H1 (cell line): ENCODE data around the gene CISD1. TPM values are rescaled to one million over a fixed set of nuclear protein-coding genes. Genes with fewer than 3 reads are reported as not detected.

Experiments
- CTCF ChIA-PET: fragments of 300-600 bp; sonication (Branson Sonifier 250); formaldehyde crosslinking; loops from one replicate; lab custom pipeline; 2021; ENCODE audit not compliant: partially characterized antibody; lab: Charles Lee
- POLR2A ChIA-PET: fragments of 300-600 bp; sonication (Branson Sonifier 250); formaldehyde crosslinking; loops from one replicate; lab custom pipeline; 2021; ENCODE audit warnings: inconsistent platforms; ENCODE audit not compliant: partially characterized antibody; lab: Charles Lee
- DNase-seq, 2 experiments: peaks; one replicate each; pipeline versions ENCODE4 v3.0.0 to v3.0.0-alpha.2; 2010 to 2022; ENCODE audit warnings: low spot score in 2 of 2, low read depth in 1 of 2, mixed read lengths in 1 of 2
- FAIRE-seq: peaks from 2 replicates; lab custom pipeline; 2011; peaks lifted over from hg19 to GRCh38; lab: Jason Lieb, UNC
- H2AFZ ChIP-seq: 2 replicates; pipeline ENCODE4 v1.8.1; 2012; ENCODE audit warnings: low read length, inconsistent platforms
- H2AK5ac ChIP-seq: 2 replicates; pipeline ENCODE4 v1.6.1; 2013; ENCODE audit warnings: low read depth, low read length
- H2BK120ac ChIP-seq: replicated peaks from 2 replicates; pipeline ENCODE3; 2013; ENCODE audit warnings: low read depth, low read length, inconsistent platforms
- H2BK12ac ChIP-seq: 2 replicates; pipeline ENCODE4 v1.6.1; 2013; ENCODE audit warnings: low read depth, low read length
- H2BK15ac ChIP-seq: 2 replicates; pipeline ENCODE4 v1.6.1; 2013; ENCODE audit warnings: low read length
- H2BK20ac ChIP-seq: 2 replicates; pipeline ENCODE4 v1.6.1; 2013; ENCODE audit warnings: low read length
- H2BK5ac ChIP-seq: 2 replicates; pipeline ENCODE4 v1.6.1; 2013; ENCODE audit warnings: low read depth, low read length
- H3K14ac ChIP-seq: 2 replicates; pipeline ENCODE4 v1.6.1; 2013; ENCODE audit warnings: inconsistent platforms; ENCODE audit not compliant: insufficient read length
- H3K18ac ChIP-seq: 2 replicates; pipeline ENCODE4 v1.6.1; 2013; ENCODE audit warnings: low read length; ENCODE audit errors: extremely low read depth
- H3K23ac ChIP-seq: 2 replicates; pipeline ENCODE4 v1.6.1; 2013; ENCODE audit warnings: inconsistent platforms; ENCODE audit not compliant: insufficient read length
- H3K23me2 ChIP-seq: 2 replicates; pipeline ENCODE4 v1.6.1; 2013; ENCODE audit warnings: low read depth, low read length
- H3K27ac ChIP-seq: 2 replicates; pipeline ENCODE4 v1.6.1; 2011; ENCODE audit warnings: low read depth, low read length, inconsistent platforms
- H3K27me3 ChIP-seq, 4 experiments: replicated peaks in 1 of 4; 1 replicate in 1 of 4; 2 replicates in 3 of 4; pipeline versions ENCODE4 v1.6.1 to v1.8.1; 2011 to 2013; ENCODE audit warnings: low read length in 3 of 4, mild to moderate bottlenecking in 3 of 4, inconsistent platforms in 2 of 4, mixed read lengths in 2 of 4, moderate library complexity in 1 of 4; ENCODE audit not compliant: control insufficient read depth in 3 of 4, insufficient read depth in 3 of 4; ENCODE audit errors: extremely low read depth in 1 of 4
- H3K36me3 ChIP-seq, 4 experiments: 2 replicates each; pipeline versions ENCODE4 v1.6.1 to v1.8.1; 2011 to 2013; ENCODE audit warnings: mild to moderate bottlenecking in 4 of 4, low read length in 3 of 4, moderate library complexity in 2 of 4, control low read depth in 1 of 4, inconsistent platforms in 1 of 4; ENCODE audit not compliant: insufficient read depth in 4 of 4, control insufficient read depth in 2 of 4
- H3K4ac ChIP-seq: replicated peaks from 2 replicates; pipeline ENCODE3; 2013; ENCODE audit warnings: low read length, low read depth, mixed read lengths, inconsistent platforms; ENCODE audit not compliant: insufficient read length
- H3K4me1 ChIP-seq, 4 experiments: replicated peaks in 1 of 4; 1 replicate in 1 of 4; 2 replicates in 3 of 4; pipeline versions ENCODE4 v1.6.1 to v1.8.1; 2011 to 2013; ENCODE audit warnings: low read length in 3 of 4, inconsistent platforms in 2 of 4, mixed read lengths in 1 of 4; ENCODE audit not compliant: insufficient read depth in 4 of 4, control insufficient read depth in 3 of 4
- H3K4me2 ChIP-seq, 2 experiments: 2 replicates each; pipeline versions ENCODE4 v1.6.1 to v1.8.1; 2011 to 2013; ENCODE audit warnings: low read depth in 2 of 2, low read length in 2 of 2, control low read depth in 1 of 2, inconsistent platforms in 1 of 2, mild to moderate bottlenecking in 1 of 2; ENCODE audit not compliant: insufficient read depth in 1 of 2
- H3K4me3 ChIP-seq, 4 experiments: fragments of 200-600, 300-600 bp in 1 of 4; sonication (generic), shearing (Covaris generic), sonication (Bioruptor Twin) in 1 of 4; 2 replicates each; pipeline versions ENCODE4 v1.5.1 to v1.8.1; 2011 to 2016; ENCODE audit warnings: low read length in 4 of 4, low read depth in 3 of 4, control low read depth in 2 of 4, inconsistent platforms in 2 of 4, mild to moderate bottlenecking in 2 of 4, mixed read lengths in 1 of 4, moderate library complexity in 1 of 4; ENCODE audit not compliant: insufficient read depth in 2 of 4; ENCODE audit errors: extremely low read depth in 1 of 4
- H3K56ac ChIP-seq: replicated peaks from 2 replicates; pipeline ENCODE3; 2013; ENCODE audit warnings: low read depth, mild to moderate bottlenecking, mixed read lengths, low read length, inconsistent platforms; ENCODE audit not compliant: insufficient read length
- H3K79me1 ChIP-seq: 2 replicates; pipeline ENCODE4 v1.6.1; 2013; ENCODE audit warnings: low read depth, low read length, control low read depth
- H3K79me2 ChIP-seq, 2 experiments: 2 replicates each; pipeline versions ENCODE4 v1.6.1 to v1.8.1; 2012 to 2013; ENCODE audit warnings: low read length in 2 of 2, mild to moderate bottlenecking in 2 of 2, inconsistent platforms in 1 of 2; ENCODE audit not compliant: insufficient read depth in 2 of 2, control insufficient read depth in 1 of 2
- H3K9ac ChIP-seq, 4 experiments: replicated peaks in 1 of 4; 1 replicate in 1 of 4; 2 replicates in 3 of 4; pipeline versions ENCODE4 v1.6.1 to v1.8.1; 2011 to 2013; ENCODE audit warnings: low read depth in 3 of 4, low read length in 3 of 4, control low read depth in 2 of 4, mild to moderate bottlenecking in 2 of 4, moderate library complexity in 2 of 4, inconsistent platforms in 1 of 4; ENCODE audit errors: extremely low read depth in 1 of 4
- H3K9me3 ChIP-seq, 2 experiments: 2 replicates each; pipeline versions ENCODE4 v1.6.1 to v1.8.1; 2012 to 2013; ENCODE audit warnings: mild to moderate bottlenecking in 2 of 2, moderate library complexity in 2 of 2, control low read depth in 1 of 2, inconsistent platforms in 1 of 2, low read depth in 1 of 2, low read length in 1 of 2, mixed read lengths in 1 of 2; ENCODE audit not compliant: insufficient read depth in 2 of 2
- H4K20me1 ChIP-seq, 2 experiments: replicated peaks in 1 of 2; 2 replicates each; pipeline versions ENCODE3 to v1.8.1; 2011 to 2013; ENCODE audit warnings: inconsistent platforms in 2 of 2, low read length in 2 of 2, mild to moderate bottlenecking in 1 of 2; ENCODE audit not compliant: insufficient read depth in 2 of 2, control insufficient read depth in 1 of 2
- H4K5ac ChIP-seq: 2 replicates; pipeline ENCODE4 v1.6.1; 2013; ENCODE audit warnings: low read length, low read depth, mixed read lengths, inconsistent platforms; ENCODE audit not compliant: insufficient read length
- H4K8ac ChIP-seq: 2 replicates; pipeline ENCODE4 v1.8.0; 2013; ENCODE audit warnings: mild to moderate bottlenecking, moderate library complexity, low read length, inconsistent platforms; ENCODE audit not compliant: insufficient read depth; ENCODE audit errors: extremely low read depth
- H4K91ac ChIP-seq: replicated peaks from 2 replicates; pipeline ENCODE3; 2013; ENCODE audit warnings: low read length, mixed read lengths, inconsistent platforms; ENCODE audit not compliant: insufficient read length
- CEBPB ChIP-seq: IDR thresholded peaks from 2 replicates; pipeline ENCODE4 v1.6.1; 2012; ENCODE audit warnings: low read depth, low read length
- SRF ChIP-seq: IDR thresholded peaks from 2 replicates; pipeline ENCODE4 v1.6.1; 2011; ENCODE audit warnings: mild to moderate bottlenecking, low read depth, low read length, moderate library complexity
- TAF7 ChIP-seq: optimal IDR thresholded peaks from 2 replicates; pipeline ENCODE3; 2011; ENCODE audit warnings: low read depth, mild to moderate bottlenecking, inconsistent platforms, low read length, moderate library complexity, borderline replicate concordance
- WGBS, 2 experiments: shearing (Covaris generic) in 1 of 2; methylation state at CpG; one replicate each; pipeline versions ENCODE4 v1.1.6 to v1.1.7; 2013 to 2015; ENCODE audit warnings: low lambda C conversion rate in 2 of 2, mixed read lengths in 2 of 2, inconsistent platforms in 1 of 2, low coverage in 1 of 2, missing lambda C conversion rate in 1 of 2; ENCODE audit not compliant: insufficient replicate concordance in 2 of 2, insufficient coverage in 1 of 2, insufficient read length in 1 of 2; ENCODE audit errors: extremely low coverage in 1 of 2, missing lambda C conversion rate in 1 of 2; 5-methylcytosine and 5-hydroxymethylcytosine counted together
- polyA plus RNA-seq, 7 experiments: library from polyadenylated mRNA; depleted of rRNA in 3 of 7; stranded (reverse) in 5 of 7; unstranded in 2 of 7; fragments of >200 nt in 5 of 7; fragments of 200-250 nt in 2 of 7; gene quantifications; 1 replicate in 5 of 7; 2 replicates in 1 of 7; 4 replicates in 1 of 7; pipeline versions ENCODE4 v1.2.1 to v1.2.3, GENCODE V29; 2011 to 2013; ENCODE audit warnings: missing spikeins in 2 of 7, mixed read lengths in 2 of 7
- total RNA-seq: library from RNA; stranded (reverse); fragmentation: NEBNext Ultra II Directional; extraction: Animal tissue kit (Norgen Biotek cat#: 25700); gene quantifications from 2 replicates; pipeline ENCODE4 v1.2.1, GENCODE V29; 2021

Gene CISD1
- total and polyA plus RNA-seq, 2 of the 8 experiments (the other 6 are each of a cell fraction or from before 2014, with no cell fraction given): 22.6 to 43.2 TPM

- no peaks in the 10 kb centered on the region for H3K4me1 ChIP-seq
- H3K56ac ChIP-seq: no peak overlapping the region
- H3K14ac ChIP-seq: no peak overlapping the region
- no peak overlapping the region for H3K4ac ChIP-seq
- H2BK5ac ChIP-seq: no peak overlapping the region
- H3K18ac ChIP-seq: no peak overlapping the region
- FAIRE-seq: no peak
- no peak overlapping the region for H2AK5ac ChIP-seq
- H3K79me2 ChIP-seq: peaks cover 0 to 20% of the 10 kb centered on the region in 2 experiments; a peak in 1 of 4 replicates
- no peak overlapping the region for H2AFZ ChIP-seq
- TF ChIP-seq CEBPB (peak; percentile 82), TAF7 (no peak), SRF (no peak)
- H3K4me3 ChIP-seq: no peak overlapping the region
- ChIA-PET POLR2A (interaction anchor here (1.5 kb wide), 1 partner anchor 9 kb away, joined by 6 read pairs; the partner anchor contains the start of gene CISD1), CTCF (interaction anchor here (0.7 to 1.1 kb wide), 2 partner anchors 9 to 12 kb away, joined by 3 read pairs; partner anchors contain the start of gene CISD1)
- no peaks in the 10 kb centered on the region for H4K20me1 ChIP-seq
- DNase-seq: no peak
- no peaks in the 10 kb centered on the region for H3K9me3 ChIP-seq
- no peak overlapping the region for H4K8ac ChIP-seq
- H3K36me3 ChIP-seq: peaks cover 0 to 16% (median 4%) of the 10 kb centered on the region in 4 experiments; a peak in 4 of 8 replicates
- H3K9ac ChIP-seq: no peak overlapping the region
- no peaks in the 10 kb centered on the region for H3K23me2 ChIP-seq
- H3K23ac ChIP-seq: no peak overlapping the region
- no peaks in the 10 kb centered on the region for H3K27me3 ChIP-seq
- H4K91ac ChIP-seq: no peak overlapping the region
- no peak overlapping the region for H2BK120ac ChIP-seq
- H2BK12ac ChIP-seq: no peak overlapping the region
- H3K27ac ChIP-seq: no peak overlapping the region
- H3K4me2 ChIP-seq: no peak overlapping the region
- H2BK15ac ChIP-seq: no peak overlapping the region
- WGBS, 2 experiments: 92% methylated on average over 7 of the region's 7 CpGs; no CpG with 5 or more reads in 1 of the 2 experiments
- no peak overlapping the region for H4K5ac ChIP-seq
- no peak overlapping the region for H2BK20ac ChIP-seq
- H3K79me1 ChIP-seq: no peaks in the 10 kb centered on the region
Observed at GRCh38 chr10:58278274-58278961, 9.5 kb downstream of the CISD1 start.
